ENCODE measurements around the gene MYO5A. TPM values are rescaled to one million over a fixed set of nuclear protein-coding genes. Genes with fewer than 3 reads are reported as not detected.

MYO5A gene
- total RNA-seq, 1 experiment from 2014 or later, result 29.2 TPM

- TF ChIP-seq SMAD3 (CRISPR knock-in tag; IDR thresholded peaks at IDR 0.05; ENCODE audit: borderline replicate concordance), result no peak
- TF ChIP-seq ZNF232 (CRISPR knock-in tag; IDR thresholded peaks at IDR 0.05), result no peak
- TF ChIP-seq ARID4B (CRISPR knock-in tag; IDR thresholded peaks at IDR 0.05; ENCODE audit: borderline replicate concordance), result no peak
- no peak for TF ChIP-seq TCF7 (CRISPR knock-in tag; IDR thresholded peaks at IDR 0.05; ENCODE audit: low read depth)
Observed at GRCh38 chr15:52391069-52391468, 137.6 kb downstream of the MYO5A start (continued).

GRCh38 chr15:52385670-52386069, 143.0 kb downstream of the MYO5A start:
- peaks cover 8% of the 10 kb centered on the region for H3K36me3 Mint-ChIP-seq
- no peak overlapping the region for H3K27ac Mint-ChIP-seq
- CTCF ChIA-PET, result no interaction called here
- no peaks in the 10 kb centered on the region for H3K9me3 Mint-ChIP-seq
- POLR2A ChIA-PET, result no interaction called here
- H3K4me1 Mint-ChIP-seq, result peaks cover 6% of the 10 kb centered on the region
- no peaks in the 10 kb centered on the region for H3K27me3 Mint-ChIP-seq (ENCODE audit: low read depth)
- no peak for ATAC-seq
- TF ChIP-seq E2F4 (CRISPR knock-in tag; IDR thresholded peaks at IDR 0.05; ENCODE audit: borderline replicate concordance, low read depth) (no peak), NFYB (CRISPR knock-in tag; conservative IDR thresholded peaks at IDR 0.05; ENCODE audit: low read depth) (no peak), OVOL2 (CRISPR knock-in tag; IDR thresholded peaks at IDR 0.05; ENCODE audit: borderline replicate concordance) (no peak), NFATC4 (CRISPR knock-in tag; IDR thresholded peaks at IDR 0.05) (no peak), FOXP1 (CRISPR knock-in tag; IDR thresholded peaks at IDR 0.05; ENCODE audit: borderline replicate concordance) (no peak), GABPB1 (CRISPR knock-in tag; IDR thresholded peaks at IDR 0.05) (no peak), CREB1 (CRISPR knock-in tag; IDR thresholded peaks at IDR 0.05) (no peak), SP1 (CRISPR knock-in tag; conservative IDR thresholded peaks at IDR 0.05) (no peak), ZNF219 (CRISPR knock-in tag; IDR thresholded peaks at IDR 0.05; ENCODE audit: borderline replicate concordance) (no peak), JAZF1 (CRISPR knock-in tag; IDR thresholded peaks at IDR 0.05) (no peak)
- TF ChIP-seq, protein P1, sequence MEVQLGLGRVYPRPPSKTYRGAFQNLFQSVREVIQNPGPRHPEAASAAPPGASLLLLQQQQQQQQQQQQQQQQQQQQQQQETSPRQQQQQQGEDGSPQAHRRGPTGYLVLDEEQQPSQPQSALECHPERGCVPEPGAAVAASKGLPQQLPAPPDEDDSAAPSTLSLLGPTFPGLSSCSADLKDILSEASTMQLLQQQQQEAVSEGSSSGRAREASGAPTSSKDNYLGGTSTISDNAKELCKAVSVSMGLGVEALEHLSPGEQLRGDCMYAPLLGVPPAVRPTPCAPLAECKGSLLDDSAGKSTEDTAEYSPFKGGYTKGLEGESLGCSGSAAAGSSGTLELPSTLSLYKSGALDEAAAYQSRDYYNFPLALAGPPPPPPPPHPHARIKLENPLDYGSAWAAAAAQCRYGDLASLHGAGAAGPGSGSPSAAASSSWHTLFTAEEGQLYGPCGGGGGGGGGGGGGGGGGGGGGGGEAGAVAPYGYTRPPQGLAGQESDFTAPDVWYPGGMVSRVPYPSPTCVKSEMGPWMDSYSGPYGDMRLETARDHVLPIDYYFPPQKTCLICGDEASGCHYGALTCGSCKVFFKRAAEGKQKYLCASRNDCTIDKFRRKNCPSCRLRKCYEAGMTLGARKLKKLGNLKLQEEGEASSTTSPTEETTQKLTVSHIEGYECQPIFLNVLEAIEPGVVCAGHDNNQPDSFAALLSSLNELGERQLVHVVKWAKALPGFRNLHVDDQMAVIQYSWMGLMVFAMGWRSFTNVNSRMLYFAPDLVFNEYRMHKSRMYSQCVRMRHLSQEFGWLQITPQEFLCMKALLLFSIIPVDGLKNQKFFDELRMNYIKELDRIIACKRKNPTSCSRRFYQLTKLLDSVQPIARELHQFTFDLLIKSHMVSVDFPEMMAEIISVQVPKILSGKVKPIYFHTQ (CRISPR knock-in tag; IDR thresholded peaks at IDR 0.05), result no peak
- no peak for DNase-seq (ENCODE audit: low spot score)
- no peak overlapping the region for H3K4me3 Mint-ChIP-seq

DNA sequence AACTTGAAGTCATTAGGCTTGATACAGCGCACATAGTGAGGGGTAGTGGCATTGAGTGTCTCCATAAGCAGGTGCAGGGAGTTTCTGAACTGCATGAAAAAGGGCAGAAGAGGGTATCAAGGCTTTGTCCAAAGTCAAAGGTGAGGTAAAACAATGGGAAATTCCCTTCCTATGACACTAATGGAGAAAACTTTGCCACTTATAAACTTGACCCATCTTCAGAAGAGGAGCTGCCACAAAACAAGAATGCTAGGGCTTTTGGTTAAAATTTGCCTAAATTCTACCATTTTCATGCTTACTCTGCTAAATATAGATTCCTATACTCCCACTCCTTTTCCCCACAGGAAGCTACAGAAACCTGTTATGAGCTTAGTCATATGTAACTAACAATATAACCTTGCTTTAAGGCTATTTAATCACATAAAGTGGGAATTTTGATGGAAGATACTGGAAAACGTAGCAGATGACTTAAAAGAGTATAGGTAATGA, 145.5 kb downstream of the MYO5A start:
- 0 out of 2 replicates have a peak overlapping the region, but pooled peaks have one; percentile 43 for H3K27ac Mint-ChIP-seq
- POLR2A ChIA-PET, result no interaction called here
- no peak for ATAC-seq
- TF ChIP-seq ZNF219 (CRISPR knock-in tag; IDR thresholded peaks at IDR 0.05; ENCODE audit: borderline replicate concordance) (no peak), GRHL2 (CRISPR knock-in tag; IDR thresholded peaks at IDR 0.05; ENCODE audit: insufficient replicate concordance, severe bottlenecking) (no peak), SMAD4 (CRISPR knock-in tag; IDR thresholded peaks at IDR 0.05) (no peak), STAT6 (CRISPR knock-in tag; conservative IDR thresholded peaks at IDR 0.05; ENCODE audit: low read depth) (no peak), USF2 (CRISPR knock-in tag; IDR thresholded peaks at IDR 0.05) (no peak)
- TF ChIP-seq, protein P2, sequence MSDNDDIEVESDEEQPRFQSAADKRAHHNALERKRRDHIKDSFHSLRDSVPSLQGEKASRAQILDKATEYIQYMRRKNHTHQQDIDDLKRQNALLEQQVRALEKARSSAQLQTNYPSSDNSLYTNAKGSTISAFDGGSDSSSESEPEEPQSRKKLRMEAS (CRISPR knock-in tag; IDR thresholded peaks at IDR 0.05), result no peak

More for the DNA sequence above, 145.5 kb downstream of the MYO5A start:
- no peaks in the 10 kb centered on the region for H3K9me3 Mint-ChIP-seq
- H3K4me3 Mint-ChIP-seq, result no peak overlapping the region
- CTCF ChIA-PET, result no interaction called here
- no peaks in the 10 kb centered on the region for H3K27me3 Mint-ChIP-seq (ENCODE audit: low read depth)
- H3K4me1 Mint-ChIP-seq, result no peaks in the 10 kb centered on the region
- DNase-seq (ENCODE audit: low spot score), result no peak
- H3K36me3 Mint-ChIP-seq, result peaks cover 10% of the 10 kb centered on the region
